Glomerular endothelial cell (primary cell): Measurements from ENCODE around the gene MAGEA11. TPM values are rescaled to one million over a fixed set of nuclear protein-coding genes. Genes with fewer than 3 reads are reported as not detected.

Experiments
- total RNA-seq: library from RNA; depleted of rRNA; stranded (reverse); fragments of >200 nt; gene quantifications from 2 replicates; pipeline ENCODE4 v1.2.3, GENCODE V29; 2015

The MAGEA11 gene
- total RNA-seq, 1 donor from 2014 or later, result not detected

Other genes with a start within 250 kb of the MAGEA11 start
- gene IDS, start 206.8 kb upstream of the MAGEA11 start, total RNA-seq, result 46.6 and 68.8 TPM in 2 replicates
- gene EOLA1, start 171.0 kb upstream of the MAGEA11 start, total RNA-seq, result 10.9 and 11.2 TPM in 2 replicates
- not detected in 2 replicates for gene HSFX3, start 162.1 kb upstream of the MAGEA11 start, total RNA-seq
- gene MAGEA9B, start 124.6 kb upstream of the MAGEA11 start, total RNA-seq, result not detected in 2 replicates
- 0.35 TPM in 1 of 2 replicates, not detected in the other for gene HSFX2, start 116.7 kb upstream of the MAGEA11 start, total RNA-seq
- 10.4 and 19.1 TPM in 2 replicates for gene TMEM185A, start 80.3 kb upstream of the MAGEA11 start, total RNA-seq
- gene HSFX1, start 62.0 kb downstream of the MAGEA11 start, total RNA-seq, result 1.2 and 2.1 TPM in 2 replicates
- not detected in 2 replicates for gene MAGEA9, start 69.9 kb downstream of the MAGEA11 start, total RNA-seq
- gene MAGEA8, start 169.1 kb downstream of the MAGEA11 start, total RNA-seq, result not detected in 2 replicates
- gene HSFX4, start 217.5 kb downstream of the MAGEA11 start, total RNA-seq, result not detected in 2 replicates
- gene EOLA2, start 226.4 kb downstream of the MAGEA11 start, total RNA-seq, result 24.3 and 29.7 TPM in 2 replicates